Endothelial cell (in vitro differentiated cells): Measurements from ENCODE around the gene MYO19. TPM values are rescaled to one million over a fixed set of nuclear protein-coding genes. Genes with fewer than 3 reads are reported as not detected.

ENCODE experiments used
- DNase-seq: peaks from one replicate; pipeline ENCODE4 v3.0.0; 2021; ENCODE audit warnings: low spot score
- H3K27ac Mint-ChIP-seq: one replicate; pipeline ENCODE4 v1.8.0; 2021; ENCODE audit warnings: mixed read lengths, inconsistent platforms; ENCODE audit not compliant: unreplicated experiment
- H3K27me3 Mint-ChIP-seq: one replicate; pipeline ENCODE4 v1.8.0; 2021; ENCODE audit warnings: mild to moderate bottlenecking, moderate library complexity, mixed read lengths, inconsistent platforms; ENCODE audit not compliant: unreplicated experiment
- H3K36me3 Mint-ChIP-seq: one replicate; pipeline ENCODE4 v1.8.0; 2021; ENCODE audit warnings: mild to moderate bottlenecking, low read depth, mixed read lengths, inconsistent platforms; ENCODE audit not compliant: unreplicated experiment
- H3K4me1 Mint-ChIP-seq: one replicate; pipeline ENCODE4 v1.8.0; 2021; ENCODE audit warnings: mild to moderate bottlenecking, mixed read lengths, inconsistent platforms; ENCODE audit not compliant: unreplicated experiment
- H3K4me3 Mint-ChIP-seq: one replicate; pipeline ENCODE4 v1.8.0; 2021; ENCODE audit warnings: mild to moderate bottlenecking, mixed read lengths, inconsistent platforms; ENCODE audit not compliant: unreplicated experiment
- H3K9me3 Mint-ChIP-seq: one replicate; pipeline ENCODE4 v1.8.0; 2021; ENCODE audit warnings: mixed read lengths, inconsistent platforms; ENCODE audit not compliant: unreplicated experiment
- total RNA-seq: library from RNA; stranded (reverse); fragmentation: NEBNext Ultra II Directional; extraction: Animal tissue kit (Norgen Biotek cat#: 25700); gene quantifications from one replicate; pipeline ENCODE4 v1.2.1, GENCODE V29; 2021; ENCODE audit not compliant: unreplicated experiment
- TF ChIP-seq, protein P1 (sequence below): fragments of 200-600 bp; sonication (generic); IDR thresholded peaks from one replicate; pipeline ENCODE4 v1.5.0; 2021; ENCODE audit warnings: antibody characterized with exemption; ENCODE audit not compliant: unreplicated experiment

MYO19 gene
- total RNA-seq, 1 donor from 2014 or later: 60.3 TPM

DNA sequence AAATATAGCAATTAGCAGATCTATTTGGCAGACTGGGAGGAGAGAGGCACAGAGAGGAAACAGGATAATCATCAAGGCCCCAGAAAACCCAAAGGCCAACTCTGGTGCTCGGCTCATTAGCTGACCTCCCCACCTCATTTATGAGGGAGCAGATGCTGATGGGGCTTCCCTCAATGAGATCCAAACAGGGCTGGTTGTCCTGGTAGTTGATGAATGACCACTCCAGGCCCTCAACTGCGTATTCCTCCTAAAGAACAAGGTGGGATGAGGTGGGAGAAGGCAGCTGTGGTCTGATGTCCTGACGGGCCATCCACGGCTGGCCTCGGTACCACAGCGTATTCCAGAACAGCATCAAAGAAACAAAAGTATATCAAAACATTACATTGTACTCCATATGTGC is 27.4 kb downstream of the MYO19 start:
- peaks cover 4% of the 10 kb centered on the region for H3K27me3 Mint-ChIP-seq
- no peaks in the 10 kb centered on the region for H3K4me1 Mint-ChIP-seq
- H3K36me3 Mint-ChIP-seq: peaks cover 35% of the 10 kb centered on the region
- TF ChIP-seq, protein P1, sequence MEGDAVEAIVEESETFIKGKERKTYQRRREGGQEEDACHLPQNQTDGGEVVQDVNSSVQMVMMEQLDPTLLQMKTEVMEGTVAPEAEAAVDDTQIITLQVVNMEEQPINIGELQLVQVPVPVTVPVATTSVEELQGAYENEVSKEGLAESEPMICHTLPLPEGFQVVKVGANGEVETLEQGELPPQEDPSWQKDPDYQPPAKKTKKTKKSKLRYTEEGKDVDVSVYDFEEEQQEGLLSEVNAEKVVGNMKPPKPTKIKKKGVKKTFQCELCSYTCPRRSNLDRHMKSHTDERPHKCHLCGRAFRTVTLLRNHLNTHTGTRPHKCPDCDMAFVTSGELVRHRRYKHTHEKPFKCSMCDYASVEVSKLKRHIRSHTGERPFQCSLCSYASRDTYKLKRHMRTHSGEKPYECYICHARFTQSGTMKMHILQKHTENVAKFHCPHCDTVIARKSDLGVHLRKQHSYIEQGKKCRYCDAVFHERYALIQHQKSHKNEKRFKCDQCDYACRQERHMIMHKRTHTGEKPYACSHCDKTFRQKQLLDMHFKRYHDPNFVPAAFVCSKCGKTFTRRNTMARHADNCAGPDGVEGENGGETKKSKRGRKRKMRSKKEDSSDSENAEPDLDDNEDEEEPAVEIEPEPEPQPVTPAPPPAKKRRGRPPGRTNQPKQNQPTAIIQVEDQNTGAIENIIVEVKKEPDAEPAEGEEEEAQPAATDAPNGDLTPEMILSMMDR: no peak
- no peak overlapping the region for H3K27ac Mint-ChIP-seq
- no peaks in the 10 kb centered on the region for H3K9me3 Mint-ChIP-seq
- no peak for DNase-seq
- H3K4me3 Mint-ChIP-seq: no peak overlapping the region

DNA sequence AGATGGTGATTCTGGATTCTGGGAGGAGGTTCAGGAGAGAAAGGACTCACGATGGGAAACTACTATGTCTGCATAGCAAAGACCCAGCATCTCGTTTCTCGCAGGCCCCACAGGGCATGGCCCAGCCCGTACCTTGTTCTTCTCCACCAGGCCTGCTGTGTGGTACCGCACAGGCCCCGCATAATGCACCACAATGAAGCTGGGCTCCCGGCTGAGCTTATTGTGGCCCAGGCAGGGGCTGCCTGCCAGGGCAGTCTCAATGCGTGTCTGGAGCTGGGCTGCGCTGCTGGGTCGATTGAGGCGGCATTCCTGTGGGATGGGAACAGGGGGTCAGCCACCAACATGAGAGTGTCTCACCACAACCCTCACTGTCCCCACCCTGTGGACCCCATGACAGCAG is 27.8 kb downstream of the MYO19 start:
- H3K4me1 Mint-ChIP-seq: no peaks in the 10 kb centered on the region
- peaks cover 40% of the 10 kb centered on the region for H3K36me3 Mint-ChIP-seq
- TF ChIP-seq, protein P1: no peak
- H3K27ac Mint-ChIP-seq: no peak overlapping the region
- DNase-seq: no peak
- H3K4me3 Mint-ChIP-seq: no peak overlapping the region
- no peaks in the 10 kb centered on the region for H3K9me3 Mint-ChIP-seq
- peaks cover 4% of the 10 kb centered on the region for H3K27me3 Mint-ChIP-seq

DNA sequence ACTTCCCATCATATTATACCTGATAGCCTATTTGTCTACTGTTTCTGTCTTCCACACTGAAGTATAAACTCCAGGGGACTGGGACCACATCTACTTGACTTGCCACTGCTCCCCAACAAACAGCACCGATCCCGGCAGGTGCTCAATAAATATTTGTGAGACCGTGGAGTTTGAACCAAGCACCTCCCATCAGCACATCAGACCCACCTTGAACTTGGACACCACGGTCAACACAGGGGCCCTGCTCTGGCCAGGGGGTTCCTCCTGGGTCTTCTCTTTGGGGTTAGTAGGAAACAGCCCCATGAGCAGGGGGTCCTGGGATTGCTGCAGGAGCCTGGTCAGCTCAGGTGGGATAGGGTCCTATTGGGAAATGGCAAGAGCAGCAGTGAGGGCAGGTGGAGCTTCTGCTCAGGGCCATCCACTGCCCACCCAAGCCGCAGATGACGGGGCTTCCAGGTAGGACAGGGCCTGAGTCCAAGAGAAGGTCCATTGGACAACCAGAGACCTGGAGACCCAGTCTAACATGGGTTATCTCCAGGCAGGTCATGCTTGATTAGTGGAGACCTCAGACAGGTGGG is 28.3 kb downstream of the MYO19 start:
- TF ChIP-seq, protein P1: no peak
- H3K27ac Mint-ChIP-seq: no peak overlapping the region
- H3K36me3 Mint-ChIP-seq: peaks cover 42% of the 10 kb centered on the region
- no peak overlapping the region for H3K4me3 Mint-ChIP-seq
- no peaks in the 10 kb centered on the region for H3K9me3 Mint-ChIP-seq
- no peaks in the 10 kb centered on the region for H3K4me1 Mint-ChIP-seq
- H3K27me3 Mint-ChIP-seq: peaks cover 4% of the 10 kb centered on the region
- DNase-seq: no peak

DNA sequence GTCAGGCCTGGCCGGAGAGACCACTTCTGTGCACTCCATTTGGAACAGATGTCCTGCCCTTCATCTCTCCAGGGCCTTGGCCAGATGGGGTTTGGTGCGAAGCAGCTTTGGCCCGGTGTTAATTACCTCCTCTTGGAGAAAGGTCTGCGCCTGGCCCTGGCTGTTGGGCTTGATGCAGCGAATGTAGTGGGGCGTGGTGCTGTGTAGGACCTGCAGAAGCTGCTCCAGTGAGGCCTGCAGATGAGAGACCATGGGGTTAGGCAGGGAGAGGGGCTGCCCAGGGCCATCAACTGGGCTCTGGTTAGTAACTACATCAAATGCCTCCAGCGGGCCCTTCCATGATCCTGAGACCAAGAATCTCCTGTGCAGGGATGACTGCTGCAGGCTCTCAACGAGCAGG is 29.5 kb downstream of the MYO19 start:
- H3K36me3 Mint-ChIP-seq: peaks cover 36% of the 10 kb centered on the region
- H3K27me3 Mint-ChIP-seq: peaks cover 4% of the 10 kb centered on the region
- H3K4me3 Mint-ChIP-seq: no peak overlapping the region
- no peaks in the 10 kb centered on the region for H3K4me1 Mint-ChIP-seq
- no peak overlapping the region for H3K27ac Mint-ChIP-seq
- no peak for DNase-seq
- no peaks in the 10 kb centered on the region for H3K9me3 Mint-ChIP-seq
- TF ChIP-seq, protein P1: no peak

DNA sequence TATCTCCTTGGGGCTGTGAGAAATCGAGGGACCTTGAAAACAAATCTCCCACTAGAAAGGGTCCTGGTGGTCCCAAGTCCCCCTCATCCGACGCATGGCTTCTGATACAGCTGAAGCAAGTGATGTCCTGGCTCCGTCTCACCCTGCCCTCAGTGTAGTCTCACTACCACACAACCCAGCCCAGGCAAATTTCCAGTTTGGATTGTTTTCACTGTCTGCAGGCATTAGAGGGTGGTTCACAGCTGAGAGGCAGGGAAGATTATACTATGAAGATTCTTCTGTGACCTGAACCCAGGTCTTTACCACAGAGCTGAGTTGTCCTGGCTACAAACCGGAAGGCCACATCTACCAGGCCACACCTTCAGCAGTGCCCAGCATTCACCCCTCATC is 30.5 kb downstream of the MYO19 start:
- no peak for DNase-seq
- H3K27me3 Mint-ChIP-seq: peaks cover 4% of the 10 kb centered on the region
- TF ChIP-seq, protein P1: no peak
- peaks cover 33% of the 10 kb centered on the region for H3K36me3 Mint-ChIP-seq
- H3K9me3 Mint-ChIP-seq: no peaks in the 10 kb centered on the region
- no peak overlapping the region for H3K27ac Mint-ChIP-seq
- H3K4me3 Mint-ChIP-seq: no peak overlapping the region
- H3K4me1 Mint-ChIP-seq: peaks cover 2% of the 10 kb centered on the region
